HG03354 (cell line): Measurements from ENCODE around the gene UXS1.
A peak's percentile ranks its signal among the peaks of the same experiment; 100 is the strongest.
"Not testable (repeated sequence)": the region's sequence is repeated elsewhere in the genome, so short reads cannot be mapped to it uniquely, and the experiment has no call there.

Experiments
- ATAC-seq: cut with Tn5 transposase; IDR thresholded peaks from one replicate; pipeline ENCODE4 v1.9.1; 2021; ENCODE audit warnings: mild to moderate bottlenecking; ENCODE audit not compliant: unreplicated experiment, poor library complexity, severe bottlenecking

UXS1 gene

DNA sequence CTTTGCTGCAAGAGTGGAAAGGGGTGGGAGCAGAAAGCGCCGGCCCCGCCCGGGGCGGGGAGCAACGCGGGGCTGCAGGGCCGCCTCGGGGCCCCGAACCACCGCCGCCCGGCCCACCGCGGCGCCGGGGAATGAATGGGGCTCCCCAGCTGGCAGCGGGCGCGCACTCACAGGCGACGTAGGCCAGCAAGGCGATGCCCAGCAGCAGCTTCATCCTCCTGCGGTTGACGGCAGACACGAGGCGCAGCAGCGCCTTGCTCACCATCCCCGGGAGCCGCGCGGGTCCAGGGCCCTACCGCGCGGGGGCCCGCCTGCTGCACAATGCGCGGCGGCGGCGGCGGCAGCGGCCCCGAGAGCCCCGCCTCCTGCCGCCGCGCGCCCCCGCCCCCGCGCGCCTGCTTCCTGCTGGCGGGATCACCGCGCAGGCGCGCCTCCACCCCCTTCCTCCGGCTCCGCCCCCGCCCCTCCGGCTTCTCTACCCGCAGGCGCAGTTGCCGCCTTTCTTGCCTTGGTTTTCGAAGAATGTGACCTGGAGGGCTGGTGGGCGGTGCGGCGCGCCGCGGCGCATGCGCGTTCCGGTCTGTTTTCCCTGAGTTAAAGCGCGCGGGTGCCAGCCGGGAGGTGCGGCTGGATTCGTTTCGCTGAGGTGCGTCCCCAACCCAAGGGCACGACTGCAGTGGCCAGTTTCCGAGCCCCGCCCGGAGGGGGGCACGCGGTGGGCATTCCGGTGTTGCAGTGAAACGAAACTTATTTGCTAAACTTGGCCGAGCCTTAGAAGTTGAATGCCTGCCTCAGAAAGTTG, at the start of gene UXS1:
Gene UXS1 (minus strand): TSS at position 325 of the 802 bp plus-strand sequence. CDS start 60 bp downstream, at position 265.
- peak; percentile 74 for ATAC-seq

- ATAC-seq = not testable (repeated sequence)
These were observed 45.4 kb upstream of the UXS1 start for GRCh38 chr2:106239491-106239890.

- ATAC-seq = not testable (repeated sequence)
These were observed 41.3 kb upstream of the UXS1 start for GRCh38 chr2:106235392-106235791.

DNA sequence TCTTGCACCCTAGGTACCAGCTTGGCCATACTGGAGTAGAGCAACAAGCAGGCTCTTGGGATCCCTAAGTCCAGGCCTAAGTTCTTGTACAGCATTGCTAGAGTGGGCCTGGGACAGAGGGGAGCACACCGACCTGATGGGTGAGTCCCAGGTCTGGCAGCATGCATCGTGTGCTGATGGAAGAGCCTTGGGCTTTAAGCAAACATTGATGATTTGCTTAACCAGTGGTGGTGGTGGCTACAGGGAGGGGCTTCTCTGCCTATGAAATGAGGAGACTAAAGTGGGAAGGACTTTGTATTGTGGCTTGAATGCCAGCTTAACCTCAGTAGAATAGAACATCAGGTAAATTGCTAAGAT, 39.2 kb upstream of the UXS1 start:
- no peak for ATAC-seq

- ATAC-seq = no peak
These were observed 38.7 kb upstream of the UXS1 start for GRCh38 chr2:106232638-106233349.

GRCh38 chr2:106223347-106223746, 29.2 kb upstream of the UXS1 start:
- no peak for ATAC-seq

GRCh38 chr2:106222057-106222456, 28.0 kb upstream of the UXS1 start:
- ATAC-seq = not testable (repeated sequence)

DNA sequence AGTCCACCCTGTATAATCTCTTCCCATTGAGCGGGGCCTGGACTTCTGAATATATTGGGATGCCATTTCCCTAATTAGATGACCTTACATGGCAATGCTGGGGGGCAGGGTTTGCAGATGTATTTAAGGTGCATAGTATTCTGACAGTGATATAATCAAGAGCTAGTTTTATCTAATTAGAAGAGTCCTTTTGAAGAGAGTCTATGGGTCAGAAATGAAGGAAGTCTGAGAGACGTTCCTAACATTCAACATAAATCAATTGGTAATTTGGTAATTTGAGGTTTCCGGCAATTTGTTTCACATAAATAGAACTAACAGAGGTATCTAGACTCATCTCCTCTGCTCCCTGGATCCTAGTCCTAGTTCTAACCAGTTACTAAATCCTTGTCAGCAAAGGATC, 25.7 kb upstream of the UXS1 start:
- no peak for ATAC-seq

- ATAC-seq = not testable (repeated sequence)
These were observed 25.1 kb upstream of the UXS1 start for GRCh38 chr2:106219157-106219556.

DNA sequence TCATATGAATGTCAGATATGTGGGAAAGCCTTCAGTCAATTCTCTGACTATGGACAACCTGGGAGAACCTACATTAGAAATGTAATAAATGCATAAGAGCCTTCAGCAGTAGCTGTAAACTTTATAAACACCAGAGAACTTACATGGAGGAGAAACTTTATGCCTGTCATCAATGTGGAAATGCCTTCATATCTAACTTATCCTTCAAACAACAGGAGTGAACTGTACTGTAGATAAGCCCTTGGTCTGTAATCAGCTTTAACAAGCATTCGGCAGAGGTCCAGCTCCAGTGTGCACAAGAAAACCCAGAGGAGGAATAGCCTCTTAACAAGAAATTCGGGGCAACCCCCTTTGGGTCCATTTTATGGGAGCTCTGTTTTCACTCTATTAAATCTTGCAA, 14.8 kb upstream of the UXS1 start:
- ATAC-seq = no peak

DNA sequence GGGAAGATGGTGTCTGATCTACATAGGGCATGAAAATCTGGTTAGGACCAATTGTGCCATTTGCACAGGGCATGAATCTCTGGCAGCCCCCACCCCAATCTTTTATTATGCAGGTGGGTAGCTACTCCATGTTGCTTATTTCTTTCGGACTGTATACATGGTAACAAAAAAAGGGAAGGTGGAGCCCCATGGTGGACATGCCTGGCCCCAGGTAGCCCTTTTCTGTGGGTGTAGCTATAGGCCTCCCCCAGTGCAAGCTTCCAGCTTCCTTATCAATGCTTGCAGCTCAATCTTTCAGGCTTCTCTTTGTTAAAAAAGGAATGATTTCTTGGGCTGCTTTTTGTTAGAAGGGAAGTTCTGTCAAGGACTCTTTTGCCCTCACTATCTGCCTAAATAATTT, 14.3 kb upstream of the UXS1 start:
- no peak for ATAC-seq

- no peak for ATAC-seq
These were observed 13.1 kb upstream of the UXS1 start for GRCh38 chr2:106207246-106207645.

- ATAC-seq = no peak
These were observed 11.4 kb upstream of the UXS1 start for GRCh38 chr2:106205488-106205887.

- ATAC-seq = not testable (repeated sequence)
These were observed 10.4 kb upstream of the UXS1 start for GRCh38 chr2:106204551-106204950.

- no peak for ATAC-seq
These were observed 7.6 kb upstream of the UXS1 start for GRCh38 chr2:106201661-106202060.

DNA sequence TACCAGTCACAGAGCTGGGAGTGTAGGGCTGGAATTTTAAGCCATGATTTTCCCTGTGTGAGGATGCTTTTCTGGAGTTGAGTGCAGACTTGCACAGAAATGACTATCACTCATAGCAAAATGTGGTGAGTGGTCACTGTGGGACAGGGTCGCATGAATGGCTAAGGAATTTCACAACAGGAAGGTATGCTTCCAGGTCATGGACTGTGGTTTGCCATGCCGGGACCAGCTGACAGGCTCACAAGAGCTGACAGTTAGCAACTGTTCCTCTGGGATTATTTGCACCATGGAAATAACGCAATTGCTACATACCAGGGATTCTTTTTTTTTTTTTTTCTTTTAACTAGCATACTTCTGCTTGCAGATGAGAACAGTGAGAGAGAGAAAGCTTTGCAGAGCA, 3.8 kb upstream of the UXS1 start:
- ATAC-seq = no peak

GRCh38 chr2:106195981-106196380, 1.9 kb upstream of the UXS1 start:
- ATAC-seq = no peak

DNA sequence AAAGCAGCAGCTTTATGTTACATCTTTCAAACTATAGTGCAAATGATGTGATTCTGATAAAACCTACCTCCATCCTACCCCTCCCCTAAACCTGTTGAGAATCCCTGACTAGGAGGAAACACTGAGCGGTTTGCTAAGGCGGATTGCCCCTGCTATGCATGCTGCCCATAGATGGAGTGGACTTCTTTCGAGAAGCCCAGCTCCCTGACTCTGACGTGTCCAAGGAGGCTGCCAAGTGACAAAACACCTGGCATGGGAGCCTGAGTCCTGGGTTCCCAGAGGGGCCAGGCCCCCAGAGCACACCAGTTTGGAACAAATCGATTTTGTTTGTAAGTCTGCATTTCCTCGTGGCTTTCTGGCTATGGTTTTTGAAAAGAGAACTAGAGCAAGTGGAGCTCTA, 1.4 kb upstream of the UXS1 start:
- no peak for ATAC-seq

DNA sequence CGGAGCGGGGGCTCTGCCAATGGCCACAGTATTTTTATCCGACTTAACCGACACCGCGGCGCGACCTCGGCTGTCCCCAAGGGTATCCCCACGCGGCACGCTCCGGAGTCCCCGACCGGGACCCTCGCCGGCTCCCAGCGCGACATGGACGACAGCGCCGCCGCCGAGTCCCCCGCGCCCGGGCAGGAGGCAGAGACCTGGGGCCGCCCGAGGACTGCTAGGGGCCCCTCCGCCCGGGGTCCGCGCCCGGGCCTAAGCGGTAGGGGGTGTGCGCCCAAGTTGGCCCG, 468 bp downstream of the UXS1 start:
- ATAC-seq = no peak

- peak; percentile 48 for ATAC-seq
These were observed 1.1 kb downstream of the UXS1 start for GRCh38 chr2:106192752-106193689.
